A673 (cell line): ENCODE measurements around the gene KRT2. TPM values are rescaled to one million over a fixed set of nuclear protein-coding genes. Genes with fewer than 3 reads are reported as not detected.

ENCODE experiments used
- BruUV-seq: library from RNA; stranded (reverse); fragments of 400-500 nt; replicated peaks from 2 replicates; lab custom pipeline; 2021; lab: Mats Ljungman, UMichigan
- CTCF ChIA-PET: fragments of 300-600 bp; sonication (Branson Sonifier 250); formaldehyde crosslinking; loops from one replicate; lab custom pipeline; 2022; ENCODE audit warnings: antibody characterized with exemption; lab: Charles Lee
- POLR2A ChIA-PET: fragments of 300-600 bp; sonication (Branson Sonifier 250); formaldehyde crosslinking; loops from one replicate; lab custom pipeline; 2022; ENCODE audit warnings: antibody characterized with exemption; ENCODE audit not compliant: low non-redundant PET; lab: Charles Lee
- DNase-seq: peaks from one replicate; pipeline ENCODE4 v3.0.0-alpha.2; 2015; ENCODE audit warnings: low spot score
- H3K27ac ChIP-seq: fragments of 200-600 bp; sonication (generic); 2 replicates; pipeline ENCODE4 v1.5.1; 2016; ENCODE audit warnings: mixed run types, low read depth, mild to moderate bottlenecking, mixed read lengths, antibody characterized with exemption, low read length; ENCODE audit not compliant: poor library complexity, severe bottlenecking
- H3K27me3 ChIP-seq: fragments of 200-600 bp; sonication (generic); replicated peaks from 2 replicates; pipeline ENCODE4 v1.6.1; 2017; ENCODE audit warnings: mixed run types, low read depth, mild to moderate bottlenecking, mixed read lengths, antibody characterized with exemption, low read length; ENCODE audit not compliant: insufficient read depth, poor library complexity
- H3K36me3 ChIP-seq: fragments of 200-600 bp; sonication (generic); 2 replicates; pipeline ENCODE4 v1.6.1; 2016; ENCODE audit warnings: mixed run types, mild to moderate bottlenecking, mixed read lengths, antibody characterized with exemption, low read length; ENCODE audit not compliant: insufficient read depth, poor library complexity, severe bottlenecking
- H3K4me1 ChIP-seq: fragments of 200-600 bp; sonication (generic); 2 replicates; pipeline ENCODE4 v1.6.1; 2017; ENCODE audit warnings: mixed run types, mild to moderate bottlenecking, mixed read lengths, antibody characterized with exemption, low read length; ENCODE audit not compliant: insufficient read depth, poor library complexity, severe bottlenecking
- H3K4me3 ChIP-seq: fragments of 200-600 bp; sonication (generic); 2 replicates; pipeline ENCODE4 v1.5.1; 2016; ENCODE audit warnings: low read depth, mixed run types, mild to moderate bottlenecking, mixed read lengths, low read length; ENCODE audit not compliant: poor library complexity, severe bottlenecking
- H3K9me3 ChIP-seq: fragments of 200-600 bp; sonication (generic); 2 replicates; pipeline ENCODE4 v1.6.1; 2016; ENCODE audit warnings: mixed run types, low read depth, mild to moderate bottlenecking, mixed read lengths, antibody characterized with exemption, low read length; ENCODE audit not compliant: poor library complexity, severe bottlenecking
- CTCF ChIP-seq: fragments of 300-800, 200-600 bp; sonication (generic); conservative IDR thresholded peaks from 2 replicates; pipeline ENCODE4 v1.5.1; 2017; ENCODE audit warnings: low read depth, mild to moderate bottlenecking, antibody characterized with exemption, low read length, moderate library complexity, mixed read lengths
- EZH2 ChIP-seq: fragments of 200-600 bp; sonication (generic); IDR thresholded peaks from 2 replicates; pipeline ENCODE4 v1.6.1; 2017; ENCODE audit warnings: borderline replicate concordance, low read depth, mild to moderate bottlenecking, mixed read lengths, antibody characterized with exemption, low read length; ENCODE audit not compliant: poor library complexity, severe bottlenecking
- intact Hi-C: fragments of 100-400 bp; cut with micrococcal nuclease; formaldehyde crosslinking; loops from one replicate; pipeline ENCODE4 v1.10.0; 2022; ENCODE audit not compliant: unreplicated experiment
- total RNA-seq: library from RNA; stranded (reverse); gene quantifications from 2 replicates; pipeline ENCODE4 v1.2.3, GENCODE V29; 2021

Gene KRT2
- total RNA-seq, 1 experiment from 2014 or later: not detected

- ChIA-PET CTCF (no interaction called here), POLR2A (no interaction called here)
- no peaks in the 10 kb centered on the region for H3K9me3 ChIP-seq
- intact Hi-C loops: no loop called here
- H3K4me1 ChIP-seq: peaks cover 10% of the 10 kb centered on the region
- no peak for TF ChIP-seq EZH2
- no peak for TF ChIP-seq CTCF
- H3K27me3 ChIP-seq: no peaks in the 10 kb centered on the region
- H3K4me3 ChIP-seq: no peak overlapping the region
- no peaks in the 10 kb centered on the region for H3K36me3 ChIP-seq
- BruUV-seq: no TSS peak
- H3K27ac ChIP-seq: no peak overlapping the region
- no peak for DNase-seq
These were observed 34.6 kb downstream of the KRT2 start for GRCh38 chr12:52617403-52617785.

- ChIA-PET CTCF (no interaction called here), POLR2A (no interaction called here)
- no peaks in the 10 kb centered on the region for H3K36me3 ChIP-seq
- H3K4me3 ChIP-seq: no peak overlapping the region
- no peaks in the 10 kb centered on the region for H3K27me3 ChIP-seq
- peaks cover 10% of the 10 kb centered on the region for H3K4me1 ChIP-seq
- no peak for DNase-seq
- BruUV-seq: no TSS peak
- H3K9me3 ChIP-seq: no peaks in the 10 kb centered on the region
- intact Hi-C loops: no loop called here
- H3K27ac ChIP-seq: no peak overlapping the region
- TF ChIP-seq CTCF (no peak), EZH2 (no peak)
These were observed 35.2 kb downstream of the KRT2 start for GRCh38 chr12:52616680-52617402.

GRCh38 chr12:52615912-52616311, 36.1 kb downstream of the KRT2 start:
- Histone ChIP-seq H3K36me3 (no peaks in the 10 kb centered on the region), H3K27me3 (no peaks in the 10 kb centered on the region), H3K9me3 (no peaks in the 10 kb centered on the region), H3K4me3 (no peak overlapping the region), H3K4me1 (peaks cover 10% of the 10 kb centered on the region), H3K27ac (no peak overlapping the region)
- no TSS peak for BruUV-seq
- CTCF ChIA-PET: no interaction called here
- TF ChIP-seq CTCF (no peak), EZH2 (no peak)
- POLR2A ChIA-PET: no interaction called here
- no peak for DNase-seq
- intact Hi-C loops: no loop called here
